Measurements from ENCODE around the gene AKAP13.

AKAP13 gene

GRCh38 chr15:85456798-85457197 lies 76.4 kb downstream of the AKAP13 start:
- no peaks in the 10 kb centered on the region for H3K36me3 ChIP-seq (replicated peaks; ENCODE audit: low read depth, low read length)
- no peak for TF ChIP-seq EZH2phosphoT487 (IDR thresholded peaks at IDR 0.05; ENCODE audit: low read depth)
- TF ChIP-seq CTCF (IDR thresholded peaks at IDR 0.05; ENCODE audit: low read depth, low read length) = no peak
- H3K27ac ChIP-seq (ENCODE audit: low read length) = no peak overlapping the region
- H3K4me2 ChIP-seq (ENCODE audit: low read length) = no peak overlapping the region
- H2AFZ ChIP-seq (ENCODE audit: low read depth, low read length) = no peak overlapping the region
- peaks cover 49% of the 10 kb centered on the region for H3K4me1 ChIP-seq (ENCODE audit: low read length)
- H4K20me1 ChIP-seq (ENCODE audit: insufficient read depth, low read length) = peaks cover 67% of the 10 kb centered on the region
- H3K27me3 ChIP-seq (ENCODE audit: low read depth, low read length) = peaks cover 5% of the 10 kb centered on the region; the same call in 1 of the 2 replicates
- no peak overlapping the region for H3K9ac ChIP-seq (ENCODE audit: low read length)
- no peaks in the 10 kb centered on the region; the same call in 1 of the 2 replicates for H3K9me3 ChIP-seq (ENCODE audit: insufficient read depth, low read length)
- peaks cover 48% of the 10 kb centered on the region for H3K79me2 ChIP-seq (ENCODE audit: low read length)
- H3K4me3 ChIP-seq (ENCODE audit: low read length) = no peak overlapping the region

GRCh38 chr15:85457392-85457968 lies 77.1 kb downstream of the AKAP13 start:
- H3K79me2 ChIP-seq (ENCODE audit: low read length) = peaks cover 47% of the 10 kb centered on the region
- no peak overlapping the region for H3K4me3 ChIP-seq (ENCODE audit: low read length)

DNA sequence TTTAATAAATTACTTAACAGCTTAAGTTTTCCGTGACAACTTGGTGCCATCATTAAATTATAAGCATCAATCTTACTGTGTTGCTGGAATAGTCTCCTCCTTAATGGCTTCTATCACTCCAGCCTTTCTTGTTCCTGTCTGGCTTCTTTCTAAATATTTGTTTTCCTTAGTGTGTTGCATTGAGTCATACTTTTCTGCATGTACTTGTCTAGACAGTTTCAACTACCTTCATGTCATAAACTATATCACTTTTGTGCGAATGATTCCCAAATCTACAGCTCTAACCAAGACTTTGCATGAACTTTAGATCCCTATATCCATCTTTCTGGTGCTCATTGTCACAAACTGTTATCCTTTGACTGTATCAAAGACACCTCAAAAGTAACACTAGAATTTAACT lies 78.4 kb downstream of the AKAP13 start:
- H2AFZ ChIP-seq (ENCODE audit: low read depth, low read length) = no peak overlapping the region
- H3K27me3 ChIP-seq (ENCODE audit: low read depth, low read length) = peaks cover 5% of the 10 kb centered on the region; the same call in 1 of the 2 replicates
- no peak overlapping the region for H3K27ac ChIP-seq (ENCODE audit: low read length)
- H3K4me2 ChIP-seq (ENCODE audit: low read length) = no peak overlapping the region
- peaks cover 39% of the 10 kb centered on the region for H3K79me2 ChIP-seq (ENCODE audit: low read length)
- H3K4me3 ChIP-seq (ENCODE audit: low read length) = no peak overlapping the region
- no peak overlapping the region for H3K9ac ChIP-seq (ENCODE audit: low read length)
- no peaks in the 10 kb centered on the region for H3K9me3 ChIP-seq (ENCODE audit: insufficient read depth, low read length)
- peaks cover 63% of the 10 kb centered on the region for H4K20me1 ChIP-seq (ENCODE audit: insufficient read depth, low read length)
- peaks cover 36% of the 10 kb centered on the region for H3K4me1 ChIP-seq (ENCODE audit: low read length)
- H3K36me3 ChIP-seq (replicated peaks; ENCODE audit: low read depth, low read length) = no peaks in the 10 kb centered on the region
- no peak for TF ChIP-seq CTCF (IDR thresholded peaks at IDR 0.05; ENCODE audit: low read depth, low read length)
- no peak for TF ChIP-seq EZH2phosphoT487 (IDR thresholded peaks at IDR 0.05; ENCODE audit: low read depth)

More at GRCh38 chr15:85457392-85457968, 77.1 kb downstream of the AKAP13 start:
- Histone ChIP-seq H3K4me2 (ENCODE audit: low read length) (no peak overlapping the region), H4K20me1 (ENCODE audit: insufficient read depth, low read length) (peaks cover 67% of the 10 kb centered on the region), H2AFZ (ENCODE audit: low read depth, low read length) (no peak overlapping the region), H3K4me1 (ENCODE audit: low read length) (peaks cover 49% of the 10 kb centered on the region), H3K9me3 (ENCODE audit: insufficient read depth, low read length) (no peaks in the 10 kb centered on the region), H3K27me3 (ENCODE audit: low read depth, low read length) (peaks cover 5% of the 10 kb centered on the region; the same call in 1 of the 2 replicates), H3K27ac (ENCODE audit: low read length) (no peak overlapping the region), H3K9ac (ENCODE audit: low read length) (no peak overlapping the region), H3K36me3 (replicated peaks; ENCODE audit: low read depth, low read length) (no peaks in the 10 kb centered on the region)
- no peak for TF ChIP-seq CTCF (IDR thresholded peaks at IDR 0.05; ENCODE audit: low read depth, low read length)
- TF ChIP-seq EZH2phosphoT487 (IDR thresholded peaks at IDR 0.05; ENCODE audit: low read depth) = no peak

DNA sequence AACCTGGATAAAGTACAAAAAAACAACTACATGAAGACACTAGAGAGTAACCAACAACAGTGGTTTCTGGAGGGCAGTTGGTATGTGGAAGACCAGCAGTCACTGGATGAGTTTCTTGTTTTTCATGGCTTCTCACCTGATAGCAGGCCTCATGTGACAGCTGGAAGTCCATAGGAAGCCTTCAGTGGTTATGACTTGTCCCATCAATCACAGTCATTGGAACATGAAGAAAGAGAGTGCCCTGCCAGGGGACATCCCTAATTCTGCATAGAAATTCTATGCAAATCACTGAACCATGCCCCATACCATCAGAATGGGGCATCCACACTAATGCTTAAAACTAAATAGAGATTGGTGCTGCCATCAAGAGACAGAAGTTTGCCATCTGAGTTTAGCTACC lies 81.6 kb downstream of the AKAP13 start:
- peaks cover 47% of the 10 kb centered on the region for H4K20me1 ChIP-seq (ENCODE audit: insufficient read depth, low read length)
- TF ChIP-seq EZH2phosphoT487 (IDR thresholded peaks at IDR 0.05; ENCODE audit: low read depth) (no peak), CTCF (IDR thresholded peaks at IDR 0.05; ENCODE audit: low read depth, low read length) (no peak)
- H3K4me2 ChIP-seq (ENCODE audit: low read length) = no peak overlapping the region
- H3K27me3 ChIP-seq (ENCODE audit: low read depth, low read length) = no peaks in the 10 kb centered on the region
- no peak overlapping the region for H3K27ac ChIP-seq (ENCODE audit: low read length)
- H3K36me3 ChIP-seq (replicated peaks; ENCODE audit: low read depth, low read length) = no peaks in the 10 kb centered on the region
- H3K9me3 ChIP-seq (ENCODE audit: insufficient read depth, low read length) = no peaks in the 10 kb centered on the region
- H3K9ac ChIP-seq (ENCODE audit: low read length) = no peak overlapping the region
- H3K4me1 ChIP-seq (ENCODE audit: low read length) = peaks cover 18% of the 10 kb centered on the region
- peaks cover 30% of the 10 kb centered on the region for H3K79me2 ChIP-seq (ENCODE audit: low read length)
- no peak overlapping the region for H2AFZ ChIP-seq (ENCODE audit: low read depth, low read length)
- H3K4me3 ChIP-seq (ENCODE audit: low read length) = no peak overlapping the region

All from OCI-LY3 (cell line).